ENCODE measurements around the gene PRH2. TPM values are rescaled to one million over a fixed set of nuclear protein-coding genes. Genes with fewer than 3 reads are reported as not detected.

The PRH2 gene
- total and polyA plus RNA-seq, 2 of the 8 experiments (the other 6 are each of a cell fraction or from before 2014, with no cell fraction given), result not detected

DNA sequence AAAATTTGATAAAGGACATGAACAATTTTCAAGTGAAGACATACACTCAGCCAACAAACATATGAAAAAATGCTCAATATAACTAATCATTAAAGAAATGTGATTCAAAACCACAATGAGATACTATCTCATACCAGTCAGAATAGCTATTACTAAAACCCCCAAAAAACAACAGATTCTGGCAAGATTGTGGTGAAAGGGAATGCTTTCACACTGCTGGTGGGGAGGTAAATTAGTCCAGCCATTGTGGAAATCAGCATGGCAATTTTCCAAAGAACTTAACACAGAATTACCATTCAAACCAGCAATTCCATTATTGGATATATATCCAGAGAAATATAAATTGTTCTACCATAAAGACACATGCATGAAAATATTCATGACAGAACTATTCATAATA lies 28.7 kb downstream of the PRH2 start:
- Histone ChIP-seq H3K4ac (replicated peaks; ENCODE audit: insufficient read length, low read depth, low read length) (no peak overlapping the region), H3K23ac (ENCODE audit: insufficient read length) (no peak overlapping the region), H3K23me2 (ENCODE audit: low read depth, low read length) (no peaks in the 10 kb centered on the region), H3K36me3 (ENCODE audit: control insufficient read depth in 2 of 4, insufficient read depth in 4 of 4, low read length in 3 of 4) (no peaks in the 10 kb centered on the region), H4K91ac (replicated peaks; ENCODE audit: insufficient read length, low read length) (no peak overlapping the region), H3K18ac (ENCODE audit: extremely low read depth, low read length) (no peak overlapping the region), H3K56ac (replicated peaks; ENCODE audit: insufficient read length, low read depth, low read length) (no peak overlapping the region), H2BK12ac (ENCODE audit: low read depth, low read length) (no peak overlapping the region), H3K4me1 (replicated peaks in 1 of 4; ENCODE audit: control insufficient read depth in 3 of 4, insufficient read depth in 4 of 4, low read length in 3 of 4) (no peaks in the 10 kb centered on the region), H2BK15ac (ENCODE audit: low read length) (no peak overlapping the region), H3K14ac (ENCODE audit: insufficient read length) (no peak overlapping the region), H3K9me3 (ENCODE audit: insufficient read depth in 2 of 2, low read depth in 1 of 2, low read length in 1 of 2) (peaks cover 0 to under 1% of the 10 kb centered on the region in 2 experiments; a peak in 1 of 4 replicates), H2AFZ (ENCODE audit: low read length) (no peak overlapping the region), H3K27me3 (replicated peaks in 1 of 4; ENCODE audit: control insufficient read depth in 3 of 4, extremely low read depth in 1 of 4, insufficient read depth in 3 of 4, low read length in 3 of 4) (no peaks in the 10 kb centered on the region), H4K20me1 (replicated peaks in 1 of 2; ENCODE audit: control insufficient read depth in 1 of 2, insufficient read depth in 2 of 2, low read length in 2 of 2) (no peaks in the 10 kb centered on the region), H3K27ac (ENCODE audit: low read depth, low read length) (no peak overlapping the region), H2BK5ac (ENCODE audit: low read depth, low read length) (no peak overlapping the region), H4K8ac (ENCODE audit: extremely low read depth, insufficient read depth, low read length) (no peak overlapping the region), H3K79me1 (ENCODE audit: low read depth, low read length) (no peaks in the 10 kb centered on the region), H2BK20ac (ENCODE audit: low read length) (no peak overlapping the region), H3K79me2 (ENCODE audit: control insufficient read depth in 1 of 2, insufficient read depth in 2 of 2, low read length in 2 of 2) (0 out of 4 replicates have a peak, but pooled peaks cover 0 to 3% of the 10 kb centered on the region in 2 experiments), H4K5ac (ENCODE audit: insufficient read length, low read depth, low read length) (no peak overlapping the region), H2AK5ac (ENCODE audit: low read depth, low read length) (no peak overlapping the region), H2BK120ac (replicated peaks; ENCODE audit: low read depth, low read length) (no peak overlapping the region), H3K9ac (replicated peaks in 1 of 4; ENCODE audit: extremely low read depth in 1 of 4, low read depth in 3 of 4, low read length in 3 of 4) (no peak overlapping the region), H3K4me2 (ENCODE audit: insufficient read depth in 1 of 2, low read depth in 2 of 2, low read length in 2 of 2) (no peak overlapping the region), H3K4me3 (ENCODE audit: extremely low read depth in 1 of 4, insufficient read depth in 2 of 4, low read depth in 3 of 4, low read length in 4 of 4) (no peak overlapping the region)
- POLR2A ChIA-PET (ENCODE audit: partially characterized antibody), result no interaction called here
- CTCF ChIA-PET (ENCODE audit: partially characterized antibody), result interaction anchor here (1.0 kb wide), 1 partner anchor 24 kb away, joined by 3 read pairs; no protein-coding TSS in a partner anchor
- FAIRE-seq (no peak), DNase-seq (ENCODE audit: low read depth in 1 of 2, low spot score in 2 of 2) (no peak)
- TF ChIP-seq, protein P1, sequence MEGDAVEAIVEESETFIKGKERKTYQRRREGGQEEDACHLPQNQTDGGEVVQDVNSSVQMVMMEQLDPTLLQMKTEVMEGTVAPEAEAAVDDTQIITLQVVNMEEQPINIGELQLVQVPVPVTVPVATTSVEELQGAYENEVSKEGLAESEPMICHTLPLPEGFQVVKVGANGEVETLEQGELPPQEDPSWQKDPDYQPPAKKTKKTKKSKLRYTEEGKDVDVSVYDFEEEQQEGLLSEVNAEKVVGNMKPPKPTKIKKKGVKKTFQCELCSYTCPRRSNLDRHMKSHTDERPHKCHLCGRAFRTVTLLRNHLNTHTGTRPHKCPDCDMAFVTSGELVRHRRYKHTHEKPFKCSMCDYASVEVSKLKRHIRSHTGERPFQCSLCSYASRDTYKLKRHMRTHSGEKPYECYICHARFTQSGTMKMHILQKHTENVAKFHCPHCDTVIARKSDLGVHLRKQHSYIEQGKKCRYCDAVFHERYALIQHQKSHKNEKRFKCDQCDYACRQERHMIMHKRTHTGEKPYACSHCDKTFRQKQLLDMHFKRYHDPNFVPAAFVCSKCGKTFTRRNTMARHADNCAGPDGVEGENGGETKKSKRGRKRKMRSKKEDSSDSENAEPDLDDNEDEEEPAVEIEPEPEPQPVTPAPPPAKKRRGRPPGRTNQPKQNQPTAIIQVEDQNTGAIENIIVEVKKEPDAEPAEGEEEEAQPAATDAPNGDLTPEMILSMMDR (IDR thresholded peaks at IDR 0.05; ENCODE audit: control extremely low read depth in 1 of 3, insufficient read depth in 1 of 3, low read depth in 1 of 3, low read length in 3 of 3), result no peak
- TF ChIP-seq HDAC2 (IDR thresholded peaks at IDR 0.05; ENCODE audit: borderline replicate concordance in 1 of 2, low read depth in 2 of 2, low read length in 2 of 2) (no peak), POLR2A (IDR thresholded peaks at IDR 0.05; ENCODE audit: control extremely low read depth in 1 of 2, low read depth in 2 of 2, low read length in 2 of 2) (no peak), RBBP5 (IDR thresholded peaks at IDR 0.05; ENCODE audit: borderline replicate concordance, low read depth, low read length) (no peak), YY1 (IDR thresholded peaks at IDR 0.05; ENCODE audit: low read depth, low read length) (no peak), POU5F1 (IDR thresholded peaks at IDR 0.05; ENCODE audit: low read depth, low read length) (no peak), RAD21 (IDR thresholded peaks at IDR 0.05 in 1 of 2, conservative IDR thresholded peaks at IDR 0.05 in 1 of 2; ENCODE audit: low read depth in 2 of 2, low read length in 2 of 2) (no peak), TEAD4 (IDR thresholded peaks at IDR 0.05; ENCODE audit: low read depth, low read length) (no peak), EP300 (IDR thresholded peaks at IDR 0.05; ENCODE audit: borderline replicate concordance in 1 of 2, low read depth in 2 of 2, low read length in 2 of 2) (no peak), CEBPB (IDR thresholded peaks at IDR 0.05; ENCODE audit: low read depth, low read length) (no peak), HDAC6 (IDR thresholded peaks at IDR 0.05; ENCODE audit: low read depth, low read length) (no peak), BCL11A (IDR thresholded peaks at IDR 0.05; ENCODE audit: low read depth in 2 of 2, low read length in 2 of 2) (no peak), GTF2F1 (IDR thresholded peaks at IDR 0.05; ENCODE audit: borderline replicate concordance, low read depth, low read length) (no peak)
